HG02943 (cell line): ENCODE measurements around the gene TPT1.
"Not testable (repeated sequence)": the region's sequence is repeated elsewhere in the genome, so short reads cannot be mapped to it uniquely, and the experiment has no call there.

Source experiments
- ATAC-seq: cut with Tn5 transposase; IDR thresholded peaks from one replicate; pipeline ENCODE4 v1.9.1; 2021; ENCODE audit warnings: mild to moderate bottlenecking, low read depth, moderate library complexity; ENCODE audit not compliant: unreplicated experiment

TPT1 gene

DNA sequence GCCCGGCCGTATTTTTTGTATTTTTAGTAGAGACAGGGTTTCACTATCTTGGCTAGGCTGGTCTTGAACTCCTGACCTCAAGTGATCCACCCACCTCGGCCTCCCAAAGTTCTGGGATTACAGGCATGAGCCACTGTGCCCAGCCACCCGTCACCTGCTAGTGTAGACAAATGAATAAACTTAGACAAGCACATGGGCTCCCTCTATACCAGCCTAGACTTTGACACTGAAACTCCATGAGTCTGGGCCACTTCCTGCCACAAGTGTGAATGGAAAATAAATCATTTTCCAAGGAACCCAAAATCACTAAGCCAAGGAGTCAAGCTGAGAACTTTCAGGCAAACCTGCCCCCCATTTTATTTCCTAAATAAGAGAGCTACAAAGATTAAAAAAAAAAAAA lies 27.0 kb upstream of the TPT1 start:
- ATAC-seq, result no peak

DNA sequence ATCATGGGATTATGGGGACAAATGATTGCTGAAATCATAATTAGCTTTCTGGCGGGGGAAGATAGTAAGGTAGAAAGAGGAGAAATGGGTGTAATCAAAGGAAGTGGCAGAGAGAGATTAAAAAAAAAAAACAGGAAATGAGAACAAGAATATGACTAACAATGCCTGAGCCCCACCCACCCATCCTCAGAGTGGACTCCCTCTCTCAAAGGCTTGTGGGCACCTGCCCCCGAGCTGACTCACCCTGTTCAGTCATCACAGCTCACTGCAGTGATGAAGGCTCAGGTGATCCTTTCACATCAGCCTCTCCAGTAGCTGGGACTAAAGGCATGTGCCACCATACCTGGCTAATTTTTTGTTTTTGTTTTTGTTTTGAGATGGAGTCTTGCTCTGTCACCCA lies 26.4 kb upstream of the TPT1 start:
- peak; percentile 82 for ATAC-seq

DNA sequence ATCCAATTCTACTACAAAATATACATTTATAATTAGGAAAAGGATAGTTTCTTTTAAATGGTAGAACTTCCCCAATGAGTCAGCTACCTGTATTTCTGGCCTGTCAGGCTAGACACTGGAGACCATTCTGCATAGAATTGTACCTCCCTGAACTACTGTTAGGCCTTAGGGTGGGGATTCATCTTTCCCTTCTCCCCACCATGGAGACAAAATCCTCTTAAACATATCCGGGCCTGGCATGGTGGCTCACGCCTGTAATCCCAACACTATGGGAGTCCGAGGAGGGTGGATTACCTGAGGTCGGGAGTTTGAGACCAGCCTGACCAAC lies 24.5 kb upstream of the TPT1 start:
- no peak for ATAC-seq

DNA sequence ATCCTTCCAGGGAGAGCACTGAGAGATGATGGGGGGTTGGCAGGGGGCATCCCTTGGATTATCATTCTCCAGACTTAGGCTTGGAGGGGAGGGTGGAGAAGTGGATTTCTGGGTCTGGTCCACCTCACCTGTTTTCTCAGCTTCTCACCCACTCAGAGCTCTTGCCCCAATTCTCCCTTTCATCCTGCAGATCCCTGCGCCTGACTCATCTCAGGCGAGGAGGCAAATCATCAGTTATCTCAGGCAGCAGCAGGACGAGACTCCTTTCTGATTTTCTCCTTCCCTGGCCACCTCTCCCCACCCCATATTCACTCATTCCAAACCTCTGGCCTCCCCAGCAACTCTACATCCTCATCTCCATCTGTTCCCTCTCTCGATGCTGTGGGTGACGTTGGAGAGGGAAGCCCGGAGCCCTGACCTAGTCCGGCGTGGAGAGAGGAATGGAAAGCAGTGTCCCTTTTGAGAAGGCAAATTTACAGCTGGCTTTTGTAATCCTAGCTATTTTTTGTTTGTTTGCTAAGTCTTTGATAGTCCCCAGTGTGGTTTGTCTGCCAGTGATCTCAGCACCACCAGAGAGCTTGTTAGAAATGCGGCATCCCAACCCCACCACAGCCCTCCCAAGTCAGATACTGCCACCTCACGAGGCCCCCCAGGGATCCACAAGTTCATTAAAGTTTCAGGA lies 24.0 kb upstream of the TPT1 start:
- ATAC-seq, result no peak

DNA sequence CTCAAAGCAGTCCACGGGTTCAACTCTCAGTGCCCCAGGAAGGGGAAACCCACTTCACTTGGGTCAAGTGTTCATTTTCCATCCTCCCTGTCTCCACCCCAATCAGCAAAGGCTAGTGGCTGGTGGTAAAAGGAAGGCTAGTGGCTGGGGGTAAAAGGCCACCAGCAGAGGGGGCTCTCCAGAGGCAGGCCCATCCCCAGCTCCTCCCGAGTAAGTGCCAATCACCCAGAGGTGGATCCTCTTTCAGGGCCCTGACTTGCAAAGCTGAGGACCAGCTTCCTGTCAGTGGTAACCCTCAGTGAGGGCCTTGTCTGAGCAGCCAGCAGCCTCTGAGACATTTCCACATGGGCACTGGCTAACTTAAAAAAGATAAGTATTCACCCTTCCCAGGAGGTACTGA lies 22.0 kb upstream of the TPT1 start:
- no peak for ATAC-seq

DNA sequence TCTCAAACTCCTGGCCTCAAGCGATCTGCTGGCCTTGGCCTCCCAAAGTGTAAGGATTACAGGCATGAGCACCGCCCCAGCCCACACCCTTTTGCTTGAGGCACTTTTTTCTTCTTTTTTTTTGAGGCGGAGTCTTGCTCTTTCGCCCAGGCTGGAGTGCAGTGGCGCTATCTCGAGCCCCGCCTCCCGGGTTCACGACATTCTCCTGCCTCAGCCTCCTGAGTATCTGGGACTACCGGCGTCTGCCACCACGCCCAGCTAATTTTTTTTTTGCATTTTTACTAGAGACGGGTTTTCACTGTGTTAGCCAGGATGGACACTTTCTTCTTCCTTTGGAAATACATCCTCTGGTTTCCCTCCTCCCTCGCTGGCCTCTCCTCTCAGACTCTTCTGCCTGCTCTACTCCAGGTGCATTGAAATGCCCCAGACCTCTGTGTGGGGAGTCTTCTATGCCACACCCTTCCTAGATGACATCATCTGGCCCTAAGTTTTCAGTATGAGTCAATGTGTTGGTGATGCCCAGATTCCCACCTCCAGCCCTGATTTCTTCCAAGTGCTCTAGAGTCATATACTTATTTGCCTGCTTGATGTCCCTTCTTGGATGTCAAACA lies 20.7 kb upstream of the TPT1 start:
- no peak for ATAC-seq

DNA sequence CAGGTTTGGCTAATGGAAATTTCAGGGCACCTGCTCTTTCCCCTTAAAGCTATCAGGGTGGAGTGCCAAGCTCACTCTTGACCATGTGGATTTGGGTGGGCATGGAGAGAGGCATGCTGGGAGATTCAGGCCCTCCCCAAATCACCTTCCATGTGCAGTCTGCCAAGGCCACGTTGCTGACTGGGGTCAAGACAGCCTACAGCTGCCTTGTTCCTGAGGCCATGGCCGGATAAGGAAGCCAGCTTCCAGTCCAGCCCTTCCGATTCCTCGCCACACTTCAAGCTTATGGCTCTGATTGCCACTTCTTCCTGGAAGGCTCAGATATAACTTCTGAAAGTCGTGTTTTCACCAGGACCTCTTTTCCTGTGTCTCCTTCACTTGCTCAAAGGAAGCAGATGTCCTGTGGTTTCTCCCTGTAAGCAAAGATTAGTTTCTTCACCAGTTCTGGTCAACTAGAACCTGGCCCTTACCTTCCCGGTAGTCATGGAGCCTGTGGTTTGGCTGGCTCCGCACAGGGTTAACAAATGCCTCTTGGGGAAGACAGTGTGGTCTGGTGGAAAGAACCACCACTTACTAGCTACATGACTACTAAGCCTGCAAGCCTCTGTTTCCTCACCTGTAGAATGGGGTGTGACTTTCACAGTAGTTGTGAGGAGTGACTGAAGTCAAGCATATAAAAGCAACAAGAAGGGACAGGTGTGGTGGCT lies 16.1 kb upstream of the TPT1 start:
- ATAC-seq, result no peak

DNA sequence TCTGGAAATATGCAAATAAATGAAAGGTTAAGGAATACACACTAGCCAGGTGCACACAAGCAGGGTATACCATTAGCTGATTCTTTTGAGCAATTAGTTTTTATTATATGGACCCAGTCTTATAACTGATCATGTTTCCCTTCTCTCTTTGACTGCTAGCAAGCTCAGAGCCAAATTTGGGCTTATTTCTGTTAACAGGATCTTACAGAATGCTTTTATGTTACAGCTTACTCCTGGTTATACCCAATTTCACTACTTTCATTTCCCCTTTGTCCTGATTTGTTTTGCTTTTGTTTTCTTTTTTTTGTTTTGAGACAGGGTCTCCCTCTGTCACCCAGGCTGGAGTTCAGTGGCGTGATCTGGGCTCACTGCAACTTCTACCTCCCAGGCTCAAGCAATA lies 12.9 kb upstream of the TPT1 start:
- ATAC-seq, result no peak

DNA sequence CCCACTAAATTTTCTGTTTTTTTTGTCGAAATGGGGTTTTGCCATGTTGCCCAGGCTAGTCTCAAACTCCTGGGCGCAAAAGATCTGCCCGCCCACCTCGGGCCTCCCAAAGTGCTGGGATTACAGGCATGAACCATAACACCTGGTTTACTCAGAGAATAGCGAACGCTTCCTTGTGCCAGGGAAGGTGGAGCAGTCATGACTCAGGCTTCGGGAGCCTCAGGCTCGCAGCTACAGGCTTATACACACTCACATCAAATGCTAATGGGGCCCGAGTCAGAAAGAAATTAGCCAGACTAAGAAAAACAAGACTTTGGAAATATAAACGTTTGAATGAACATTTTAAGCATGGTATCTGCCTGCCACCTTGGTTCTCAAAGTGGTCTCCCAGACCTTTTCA lies 11.0 kb upstream of the TPT1 start:
- ATAC-seq, result no peak

DNA sequence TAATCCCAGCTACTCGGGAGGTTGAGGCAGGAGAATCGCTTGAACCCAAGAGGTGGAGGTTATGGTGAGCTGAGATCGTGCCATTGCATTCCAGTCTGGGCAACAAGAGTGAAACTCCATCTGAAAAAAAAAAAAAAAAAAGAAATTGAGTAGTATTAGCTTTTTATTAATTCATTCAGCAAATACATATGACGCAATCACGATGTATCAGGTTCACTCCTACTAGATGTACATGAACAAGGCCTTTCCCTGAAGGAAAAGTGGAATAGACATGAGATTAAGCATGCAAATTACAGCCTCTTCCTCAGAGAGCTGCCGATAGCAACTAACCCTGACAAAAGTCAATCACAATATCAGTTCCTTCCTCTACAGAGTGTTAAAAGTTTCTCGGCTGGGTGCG lies 9.2 kb upstream of the TPT1 start:
- no peak for ATAC-seq

DNA sequence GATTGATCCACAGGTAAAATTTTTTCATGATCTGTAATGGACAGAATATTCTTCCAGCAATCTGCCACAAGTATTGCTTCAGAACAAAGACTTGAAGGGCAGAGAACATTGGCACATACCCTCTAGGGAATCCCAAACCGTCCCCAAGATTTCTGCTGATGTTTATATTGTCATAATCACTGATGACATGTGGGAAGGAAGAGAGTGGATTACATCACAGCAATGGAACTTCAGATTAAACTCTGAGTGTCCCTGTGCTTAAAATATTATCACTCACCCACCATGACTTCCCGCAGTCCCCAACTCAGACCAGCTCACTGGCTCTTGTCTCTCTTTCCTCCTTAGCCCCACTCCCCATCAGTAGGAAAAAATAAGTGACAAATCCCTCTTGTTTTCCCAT lies 8.5 kb upstream of the TPT1 start:
- no peak for ATAC-seq

DNA sequence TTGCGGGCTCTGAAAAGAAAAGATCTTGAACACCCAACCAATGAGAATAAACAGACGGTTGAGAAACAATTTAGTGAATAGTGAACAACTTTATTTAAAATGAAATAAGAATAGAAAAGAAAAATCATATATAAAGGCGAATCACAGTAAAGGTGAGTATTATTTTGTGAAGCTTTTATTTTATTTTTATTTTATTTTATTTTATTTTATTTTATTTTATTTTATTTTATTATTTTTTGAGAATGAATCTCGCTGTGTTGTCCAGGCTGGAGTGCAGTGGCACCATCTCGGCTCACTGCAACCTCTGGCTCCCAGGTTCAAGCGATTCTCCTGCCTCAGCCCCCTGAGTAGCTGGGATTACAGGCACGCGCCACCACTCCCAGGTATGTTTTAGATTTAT lies 3.1 kb upstream of the TPT1 start:
- ATAC-seq, result not testable (repeated sequence)

DNA sequence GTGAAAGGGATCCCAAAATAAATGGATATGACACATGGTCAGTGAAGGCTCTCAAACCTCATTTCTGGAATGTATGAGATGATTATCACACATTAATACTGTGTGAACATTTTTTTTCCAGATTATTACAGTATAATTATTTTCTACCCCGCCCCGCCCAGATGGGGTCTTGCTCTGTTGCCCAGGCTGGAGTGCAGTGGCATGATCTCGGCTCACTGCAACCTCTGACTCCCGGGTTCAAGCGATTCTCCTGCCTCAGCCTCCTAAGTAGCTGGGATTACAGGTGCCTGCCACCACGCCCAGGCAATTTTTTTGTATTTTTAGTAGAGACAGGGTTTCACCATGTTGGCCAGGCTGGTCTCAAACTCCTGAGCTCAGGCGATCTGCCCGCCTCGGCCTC lies 2.1 kb upstream of the TPT1 start:
- not testable (repeated sequence) for ATAC-seq

DNA sequence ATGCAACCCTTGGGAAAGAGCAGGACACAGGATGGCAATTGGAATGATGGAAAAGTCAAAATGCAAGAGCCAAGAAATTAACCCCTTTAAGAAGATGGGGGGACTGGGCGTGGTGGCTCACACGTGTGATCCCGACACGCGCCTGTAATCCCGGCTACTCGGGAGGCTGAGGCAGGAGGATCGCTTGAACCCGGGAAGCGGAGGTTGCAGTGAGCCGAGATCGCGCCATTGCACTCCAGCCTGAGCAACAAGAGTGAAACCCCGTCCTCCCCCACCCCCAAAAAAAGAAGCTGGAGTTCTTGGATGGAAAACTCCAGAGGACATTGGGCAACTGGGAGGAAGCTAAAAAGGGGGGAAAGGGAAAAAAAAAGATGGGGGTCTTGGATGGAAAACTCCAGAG lies 1.7 kb upstream of the TPT1 start:
- ATAC-seq, result not testable (repeated sequence)

DNA sequence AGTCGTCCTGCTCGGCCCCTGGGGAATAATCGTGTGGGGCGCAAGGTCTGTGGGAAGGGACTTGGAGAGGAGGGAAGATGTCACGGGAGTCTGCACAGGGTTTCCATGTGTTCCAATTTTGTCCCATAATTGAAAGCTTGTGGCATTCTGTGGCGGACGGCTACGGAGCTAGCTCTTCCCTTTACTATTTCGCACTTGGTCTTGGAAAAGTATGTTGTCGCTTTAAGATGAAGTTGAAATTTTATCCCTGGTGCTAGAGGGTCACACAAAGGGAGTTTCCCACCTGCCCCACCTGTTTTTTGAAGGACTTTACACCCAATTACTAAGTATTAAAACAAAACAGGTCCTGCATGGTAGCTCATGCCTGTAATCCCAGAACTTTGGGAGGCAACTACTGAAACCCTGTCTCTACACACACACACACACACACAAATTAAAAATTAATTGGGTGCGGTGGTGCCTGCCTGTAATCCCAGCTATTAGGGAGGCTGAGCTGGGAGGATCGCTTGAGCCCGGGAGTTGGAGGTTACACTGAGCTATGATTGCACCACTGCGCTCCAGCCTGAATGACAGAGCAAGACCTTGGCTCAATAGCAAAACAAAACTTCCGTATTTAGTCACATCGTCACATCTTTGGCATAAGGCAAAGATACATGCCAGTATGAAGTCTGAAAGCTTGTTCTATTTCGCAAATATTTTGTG lies 967 bp upstream of the TPT1 start:
- no peak for ATAC-seq

DNA sequence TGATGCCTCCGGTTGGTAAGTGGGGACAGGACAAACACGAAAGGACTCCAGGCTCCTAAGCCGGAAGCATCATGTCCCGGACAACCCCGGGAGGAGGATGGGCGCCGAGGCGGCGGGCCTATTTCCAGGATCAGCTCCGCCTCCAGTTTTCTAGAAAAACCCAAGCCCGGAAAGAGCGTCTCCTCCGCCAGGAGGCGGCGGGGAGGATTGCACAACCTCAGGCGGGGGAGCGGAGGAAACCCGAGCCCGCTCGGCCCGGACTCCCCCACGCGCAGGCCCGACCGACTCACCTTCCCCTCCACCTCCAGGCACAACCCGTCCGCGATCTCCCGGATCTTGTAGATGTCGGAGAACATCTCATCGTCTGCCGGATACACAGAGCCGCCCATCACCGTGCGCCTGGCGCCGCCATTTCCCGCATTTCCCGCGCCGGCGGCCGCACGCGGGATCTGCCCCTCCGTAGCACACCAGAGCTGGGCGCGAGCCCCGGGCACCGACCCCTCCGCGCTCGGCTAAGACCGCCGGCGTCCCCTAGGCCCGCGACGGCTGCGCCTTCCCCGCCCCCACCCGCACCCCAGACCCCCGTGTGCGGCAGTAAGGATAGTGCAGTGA lies 455 bp downstream of the TPT1 start:
- ATAC-seq, result peak; percentile 37

DNA sequence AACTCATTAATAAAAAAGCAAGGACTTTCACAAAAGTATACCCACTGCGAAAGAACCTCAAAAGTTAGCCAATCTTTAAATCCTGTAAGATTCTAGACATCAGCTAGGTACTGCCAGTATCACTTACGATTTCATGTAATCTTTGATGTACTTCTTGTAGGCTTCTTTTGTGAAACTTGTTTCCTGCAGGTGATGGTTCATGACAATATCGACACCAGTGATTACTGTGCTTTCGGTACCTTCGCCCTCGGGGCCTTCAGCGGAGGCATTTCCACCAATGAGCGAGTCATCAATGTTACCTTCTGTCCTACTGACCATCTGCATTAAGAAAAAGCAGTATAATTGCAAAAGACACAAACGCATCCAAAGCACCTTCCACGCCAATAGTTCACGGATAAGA lies 1.1 kb downstream of the TPT1 start:
- ATAC-seq, result no peak

DNA sequence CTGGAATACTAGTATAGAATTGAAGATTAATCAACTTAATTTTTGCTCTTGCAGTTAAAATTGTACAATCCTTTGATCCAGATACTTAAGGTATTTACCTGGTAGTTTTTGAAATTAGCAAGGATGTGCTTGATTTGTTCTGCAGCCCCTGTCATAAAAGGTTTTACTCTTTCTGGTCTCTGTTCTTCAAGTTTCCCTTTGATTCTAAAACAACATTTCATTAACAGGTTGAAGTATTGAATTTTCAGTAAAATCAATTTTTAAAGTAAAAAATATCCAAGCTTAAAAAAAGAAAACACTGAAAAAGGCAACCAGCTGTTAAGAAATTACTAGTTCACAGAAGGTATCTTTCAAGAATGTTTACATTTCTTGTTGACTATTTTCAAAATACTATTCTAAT lies 1.6 kb downstream of the TPT1 start:
- ATAC-seq, result no peak

DNA sequence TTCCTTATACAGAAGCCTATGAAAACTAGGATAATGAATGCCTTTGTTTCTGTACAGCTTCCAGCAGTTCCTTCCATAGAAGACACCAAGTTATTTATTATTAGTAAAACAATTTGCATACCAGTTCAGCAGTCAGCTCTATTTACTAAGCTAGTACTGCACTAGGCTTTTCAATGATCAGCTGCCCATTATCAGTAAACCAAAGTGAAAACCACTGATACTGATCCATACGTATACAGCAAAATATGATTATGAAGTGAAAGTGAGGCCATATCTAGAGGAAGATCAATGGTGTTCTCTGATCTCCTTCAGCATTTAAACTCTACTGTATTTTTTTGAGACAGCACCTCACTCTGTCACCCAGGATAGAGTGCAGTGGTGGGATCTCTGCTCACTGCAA lies 3.2 kb downstream of the TPT1 start:
- ATAC-seq, result no peak

DNA sequence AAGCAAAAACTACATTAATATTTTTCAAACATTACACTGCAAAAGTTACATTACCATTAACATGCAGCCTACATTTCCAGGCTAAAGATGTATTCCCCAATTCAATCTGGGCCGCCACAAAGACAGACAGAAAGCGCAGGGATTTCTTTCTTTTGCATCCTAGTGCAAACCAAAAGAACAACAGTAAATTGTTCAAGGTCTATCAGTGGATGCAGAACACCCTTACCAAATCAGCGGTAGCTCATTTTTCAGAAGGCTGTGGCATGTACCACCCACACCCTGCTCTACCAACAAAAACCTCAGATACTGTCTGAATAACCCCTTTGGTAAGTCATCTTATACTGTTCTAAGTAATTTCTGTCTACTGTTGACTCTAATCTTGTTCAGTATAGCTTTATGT lies 3.6 kb downstream of the TPT1 start:
- ATAC-seq, result no peak
